T-helper 17 cell (primary cell): ENCODE results near the gene PTPRG. TPM values are rescaled to one million over a fixed set of nuclear protein-coding genes. Genes with fewer than 3 reads are reported as not detected.

Experiments used
- ATAC-seq: fragments of 150-1000 bp; cut with Tn5 transposase; 2 replicates; pipeline ENCODE4 v1.10.0; 2021; ENCODE audit warnings: mild to moderate bottlenecking, moderate library complexity
- DNase-seq, 3 donors: peaks; one replicate each; pipeline versions ENCODE4 v3.0.0 to v3.0.0-alpha.2; 2020 to 2021
- H3K9me3 ChIP-seq: one replicate; pipeline ENCODE4 v1.7.0; 2013; ENCODE audit warnings: low read length, mild to moderate bottlenecking; ENCODE audit not compliant: control insufficient read depth, poor library complexity, severe bottlenecking
- H3K27ac Mint-ChIP-seq: one replicate; pipeline ENCODE4 v1.8.0; 2022; ENCODE audit warnings: mild to moderate bottlenecking, moderate library complexity, mixed read lengths
- H3K27me3 Mint-ChIP-seq: one replicate; pipeline ENCODE4 v1.8.0; 2022; ENCODE audit warnings: mixed read lengths
- H3K36me3 Mint-ChIP-seq: one replicate; pipeline ENCODE4 v1.8.0; 2022; ENCODE audit warnings: low read depth, mixed read lengths
- H3K4me1 Mint-ChIP-seq: one replicate; pipeline ENCODE4 v1.8.0; 2022; ENCODE audit warnings: mild to moderate bottlenecking, mixed read lengths
- H3K4me3 Mint-ChIP-seq: one replicate; pipeline ENCODE4 v1.8.0; 2022; ENCODE audit warnings: mild to moderate bottlenecking, moderate library complexity, mixed read lengths
- total RNA-seq, 4 donors: library from RNA in 2 of 4; stranded (reverse) in 2 of 4; gene quantifications; one replicate each; pipeline ENCODE4 v1.2.3 and lab custom pipeline; 2022 to 2026

Gene PTPRG
- total RNA-seq, 2 donors from 2014 or later = 0.02 TPM; not detected in 1

GRCh38 chr3:61568127-61568526, 6.8 kb downstream of the PTPRG start:
- H3K27me3 Mint-ChIP-seq = peaks cover 28% of the 10 kb centered on the region
- H3K9me3 ChIP-seq = no peaks in the 10 kb centered on the region
- no peak overlapping the region for H3K27ac Mint-ChIP-seq
- H3K4me1 Mint-ChIP-seq = peaks cover 3% of the 10 kb centered on the region
- DNase-seq (no peak), ATAC-seq (no peak)
- H3K4me3 Mint-ChIP-seq = no peak overlapping the region
- H3K36me3 Mint-ChIP-seq = no peaks in the 10 kb centered on the region

- DNase-seq = no peak
- no peak overlapping the region for H3K4me3 Mint-ChIP-seq
- H3K27ac Mint-ChIP-seq = no peak overlapping the region
- ATAC-seq = no peak
- H3K27me3 Mint-ChIP-seq = peaks cover 14% of the 10 kb centered on the region
- no peaks in the 10 kb centered on the region for H3K4me1 Mint-ChIP-seq
- H3K9me3 ChIP-seq = no peaks in the 10 kb centered on the region
- no peaks in the 10 kb centered on the region for H3K36me3 Mint-ChIP-seq
Measured at GRCh38 chr3:61569856-61570580, 8.6 kb downstream of the PTPRG start.

GRCh38 chr3:61570813-61571212, 9.4 kb downstream of the PTPRG start:
- no peaks in the 10 kb centered on the region for H3K36me3 Mint-ChIP-seq
- no peak overlapping the region for H3K27ac Mint-ChIP-seq
- H3K27me3 Mint-ChIP-seq = peaks cover 6% of the 10 kb centered on the region
- H3K9me3 ChIP-seq = no peaks in the 10 kb centered on the region
- no peak overlapping the region for H3K4me3 Mint-ChIP-seq
- no peaks in the 10 kb centered on the region for H3K4me1 Mint-ChIP-seq
- ATAC-seq = no peak
- no peak for DNase-seq

- Mint-ChIP-seq H3K36me3 (no peaks in the 10 kb centered on the region), H3K27ac (no peak overlapping the region), H3K4me3 (no peak overlapping the region), H3K27me3 (peaks cover under 1% of the 10 kb centered on the region), H3K4me1 (no peaks in the 10 kb centered on the region)
- ATAC-seq (no peak), DNase-seq (no peak)
- no peaks in the 10 kb centered on the region for H3K9me3 ChIP-seq
Measured at GRCh38 chr3:61571516-61572336, 10.4 kb downstream of the PTPRG start.

- Mint-ChIP-seq H3K27me3 (no peaks in the 10 kb centered on the region), H3K4me1 (no peaks in the 10 kb centered on the region), H3K4me3 (no peak overlapping the region), H3K36me3 (no peaks in the 10 kb centered on the region), H3K27ac (no peak overlapping the region)
- ATAC-seq (no peak), DNase-seq (no peak)
- no peaks in the 10 kb centered on the region for H3K9me3 ChIP-seq
Measured at GRCh38 chr3:61572879-61573278, 11.5 kb downstream of the PTPRG start.

- no peak for ATAC-seq
- H3K4me3 Mint-ChIP-seq = no peak overlapping the region
- H3K36me3 Mint-ChIP-seq = no peaks in the 10 kb centered on the region
- H3K27ac Mint-ChIP-seq = no peak overlapping the region
- no peak for DNase-seq
- no peaks in the 10 kb centered on the region for H3K9me3 ChIP-seq
- no peaks in the 10 kb centered on the region for H3K27me3 Mint-ChIP-seq
- H3K4me1 Mint-ChIP-seq = no peaks in the 10 kb centered on the region
Measured at GRCh38 chr3:61573441-61573840, 12.1 kb downstream of the PTPRG start.

- Mint-ChIP-seq H3K27ac (no peak overlapping the region), H3K4me1 (no peaks in the 10 kb centered on the region), H3K4me3 (no peak overlapping the region), H3K27me3 (no peaks in the 10 kb centered on the region), H3K36me3 (no peaks in the 10 kb centered on the region)
- no peak for ATAC-seq
- DNase-seq = no peak
- H3K9me3 ChIP-seq = no peaks in the 10 kb centered on the region
Measured at GRCh38 chr3:61574854-61575253, 13.5 kb downstream of the PTPRG start.

GRCh38 chr3:61575893-61576292, 14.5 kb downstream of the PTPRG start:
- DNase-seq = no peak
- no peaks in the 10 kb centered on the region for H3K9me3 ChIP-seq
- no peaks in the 10 kb centered on the region for H3K36me3 Mint-ChIP-seq
- H3K4me1 Mint-ChIP-seq = no peaks in the 10 kb centered on the region
- H3K27ac Mint-ChIP-seq = no peak overlapping the region
- H3K27me3 Mint-ChIP-seq = no peaks in the 10 kb centered on the region
- no peak for ATAC-seq
- H3K4me3 Mint-ChIP-seq = no peak overlapping the region

GRCh38 chr3:61577760-61578159, 16.4 kb downstream of the PTPRG start:
- no peaks in the 10 kb centered on the region for H3K36me3 Mint-ChIP-seq
- H3K4me1 Mint-ChIP-seq = no peaks in the 10 kb centered on the region
- H3K27me3 Mint-ChIP-seq = no peaks in the 10 kb centered on the region
- H3K27ac Mint-ChIP-seq = no peak overlapping the region
- ATAC-seq = no peak
- DNase-seq = no peak
- no peaks in the 10 kb centered on the region for H3K9me3 ChIP-seq
- H3K4me3 Mint-ChIP-seq = no peak overlapping the region

GRCh38 chr3:61578667-61579367, 17.4 kb downstream of the PTPRG start:
- Mint-ChIP-seq H3K36me3 (no peaks in the 10 kb centered on the region), H3K27me3 (no peaks in the 10 kb centered on the region), H3K4me1 (no peaks in the 10 kb centered on the region), H3K4me3 (no peak overlapping the region), H3K27ac (no peak overlapping the region)
- no peak for ATAC-seq
- no peak for DNase-seq
- H3K9me3 ChIP-seq = no peaks in the 10 kb centered on the region

- H3K4me1 Mint-ChIP-seq = no peaks in the 10 kb centered on the region
- H3K36me3 Mint-ChIP-seq = no peaks in the 10 kb centered on the region
- H3K4me3 Mint-ChIP-seq = no peak overlapping the region
- ATAC-seq (no peak), DNase-seq (no peak)
- no peaks in the 10 kb centered on the region for H3K27me3 Mint-ChIP-seq
- H3K27ac Mint-ChIP-seq = no peak overlapping the region
- no peaks in the 10 kb centered on the region for H3K9me3 ChIP-seq
Measured at GRCh38 chr3:61579685-61580084, 18.3 kb downstream of the PTPRG start.

- no peak for ATAC-seq
- no peaks in the 10 kb centered on the region for H3K36me3 Mint-ChIP-seq
- H3K27ac Mint-ChIP-seq = no peak overlapping the region
- H3K9me3 ChIP-seq = no peaks in the 10 kb centered on the region
- no peaks in the 10 kb centered on the region for H3K4me1 Mint-ChIP-seq
- H3K4me3 Mint-ChIP-seq = no peak overlapping the region
- H3K27me3 Mint-ChIP-seq = no peaks in the 10 kb centered on the region
- no peak for DNase-seq
Measured at GRCh38 chr3:61580982-61581643, 19.7 kb downstream of the PTPRG start.

GRCh38 chr3:61582287-61582686, 20.9 kb downstream of the PTPRG start:
- no peak for ATAC-seq
- no peaks in the 10 kb centered on the region for H3K4me1 Mint-ChIP-seq
- H3K9me3 ChIP-seq = no peaks in the 10 kb centered on the region
- no peak overlapping the region for H3K4me3 Mint-ChIP-seq
- no peaks in the 10 kb centered on the region for H3K36me3 Mint-ChIP-seq
- H3K27me3 Mint-ChIP-seq = no peaks in the 10 kb centered on the region
- no peak for DNase-seq
- H3K27ac Mint-ChIP-seq = no peak overlapping the region
